PC-3 (cell line): ENCODE measurements around the gene DIP2C. TPM values are rescaled to one million over a fixed set of nuclear protein-coding genes. Genes with fewer than 3 reads are reported as not detected.
A peak's percentile ranks its signal among the peaks of the same experiment; 100 is the strongest.

Experiments
- ATAC-seq: fragments of 200-7000 bp; cut with Tn5 transposase; 2 replicates; pipeline ENCODE4 v1.9.1; 2020; ENCODE audit warnings: mild to moderate bottlenecking, moderate library complexity
- BruUV-seq: library from RNA; stranded (reverse); fragments of 400-500 nt; replicated peaks from 2 replicates; lab custom pipeline; 2021; lab: Mats Ljungman, UMichigan
- CTCF ChIA-PET: fragments of 300-600 bp; sonication (Branson Sonifier 250); formaldehyde crosslinking; loops from one replicate; lab custom pipeline; 2022; ENCODE audit warnings: antibody characterized with exemption; lab: Charles Lee
- POLR2A ChIA-PET: fragments of 300-600 bp; sonication (Branson Sonifier 250); formaldehyde crosslinking; loops from one replicate; lab custom pipeline; 2022; ENCODE audit warnings: antibody characterized with exemption; ENCODE audit not compliant: unreplicated experiment; lab: Charles Lee
- DNase-seq: peaks from one replicate; pipeline ENCODE4 v3.0.0-alpha.2; 2015
- H2AFZ ChIP-seq: fragments of 300-600 bp; sonication (generic); 2 replicates; pipeline ENCODE4 v1.6.0; 2016; ENCODE audit warnings: antibody characterized with exemption, low read length
- H3F3A ChIP-seq: fragments of 300-600 bp; sonication (generic); one replicate; pipeline ENCODE4 v1.6.0; 2017; ENCODE audit warnings: antibody characterized with exemption, low read length, control low read depth, mild to moderate bottlenecking; ENCODE audit not compliant: unreplicated experiment
- H3K27ac ChIP-seq: fragments of 300-600 bp; sonication (generic); 2 replicates; pipeline ENCODE4 v1.5.1; 2016; ENCODE audit warnings: mild to moderate bottlenecking, low read length
- H3K27me3 ChIP-seq: fragments of 300-600 bp; sonication (generic); 2 replicates; pipeline ENCODE4 v1.6.1; 2016; ENCODE audit warnings: low read length, mixed read lengths
- H3K36me3 ChIP-seq: fragments of 300-600 bp; sonication (generic); 2 replicates; pipeline ENCODE4 v1.6.1; 2016; ENCODE audit warnings: low read depth, mixed run types, low read length, mixed read lengths
- H3K4me1 ChIP-seq: fragments of 300-600 bp; sonication (generic); 2 replicates; pipeline ENCODE4 v1.5.1; 2016; ENCODE audit warnings: low read length; ENCODE audit not compliant: insufficient read depth
- H3K4me2 ChIP-seq: fragments of 300-600 bp; sonication (generic); 2 replicates; pipeline ENCODE4 v1.6.0; 2016; ENCODE audit warnings: low read length
- H3K4me3 ChIP-seq: fragments of 300-600 bp; sonication (generic); 2 replicates; pipeline ENCODE4 v1.5.1; 2016; ENCODE audit warnings: mild to moderate bottlenecking, low read length, mixed read lengths
- H3K79me2 ChIP-seq: fragments of 300-600 bp; sonication (generic); 2 replicates; pipeline ENCODE4 v1.6.1; 2017; ENCODE audit warnings: low read length, mixed read lengths
- H3K9ac ChIP-seq: fragments of 300-600 bp; sonication (generic); 2 replicates; pipeline ENCODE4 v1.6.0; 2016; ENCODE audit warnings: mild to moderate bottlenecking, low read length
- H3K9me2 ChIP-seq: fragments of 300-600 bp; sonication (generic); replicated peaks from 2 replicates; pipeline ENCODE4 v1.6.1; 2016; ENCODE audit warnings: mixed run types, low read length, mixed read lengths
- H3K9me3 ChIP-seq: fragments of 300-600 bp; sonication (generic); 2 replicates; pipeline ENCODE4 v1.6.1; 2016; ENCODE audit warnings: low read length, mixed read lengths
- H4K20me1 ChIP-seq: fragments of 300-600 bp; sonication (generic); 2 replicates; pipeline ENCODE4 v1.6.1; 2016; ENCODE audit warnings: low read length, mixed read lengths
- CTCF ChIP-seq: fragments of 300-600 bp; sonication (generic); conservative IDR thresholded peaks from 2 replicates; pipeline ENCODE4 v1.5.1; 2017; ENCODE audit warnings: antibody characterized with exemption, low read depth, mild to moderate bottlenecking, low read length
- EZH2 ChIP-seq: fragments of 300-600 bp; sonication (generic); IDR thresholded peaks from one replicate; pipeline ENCODE4 v1.6.1; 2017; ENCODE audit warnings: antibody characterized with exemption, mild to moderate bottlenecking, low read length; ENCODE audit not compliant: unreplicated experiment
- EZH2phosphoT487 ChIP-seq: fragments of 300-600 bp; sonication (generic); IDR thresholded peaks from 2 replicates; pipeline ENCODE4 v1.6.1; 2018; ENCODE audit warnings: mild to moderate bottlenecking, antibody characterized with exemption, low read length, borderline replicate concordance
- intact Hi-C: fragments of 100-400 bp; cut with micrococcal nuclease; formaldehyde crosslinking; loops from 2 replicates; pipeline ENCODE4 v1.9.0; 2023
- total RNA-seq: library from RNA; depleted of rRNA; stranded (reverse); fragments of >200 nt; gene quantifications from 2 replicates; pipeline ENCODE4 v1.2.3, GENCODE V29; 2014

DIP2C gene
- total RNA-seq, 1 experiment from 2014 or later: 3.1 TPM

GRCh38 chr10:418894-419293 lies 270.6 kb downstream of the DIP2C start:
- Histone ChIP-seq H3K9me3 (no peaks in the 10 kb centered on the region), H3K27me3 (no peaks in the 10 kb centered on the region), H3K79me2 (no peaks in the 10 kb centered on the region), H3K36me3 (no peaks in the 10 kb centered on the region), H3K4me3 (no peak overlapping the region), H3K9me2 (no peaks in the 10 kb centered on the region), H3K4me2 (no peak overlapping the region), H3F3A (no peaks in the 10 kb centered on the region), H3K27ac (no peak overlapping the region), H4K20me1 (no peaks in the 10 kb centered on the region), H2AFZ (no peak overlapping the region), H3K4me1 (no peaks in the 10 kb centered on the region), H3K9ac (no peak overlapping the region)
- no peak for ATAC-seq
- no TSS peak for BruUV-seq
- no peak for TF ChIP-seq EZH2phosphoT487
- no peak for TF ChIP-seq CTCF
- TF ChIP-seq EZH2: no peak
- DNase-seq: no peak
- intact Hi-C loops: no loop called here
- POLR2A ChIA-PET: no interaction called here
- CTCF ChIA-PET: no interaction called here

- Histone ChIP-seq H4K20me1 (no peaks in the 10 kb centered on the region), H3K9me2 (no peaks in the 10 kb centered on the region), H3K9me3 (no peaks in the 10 kb centered on the region), H3K27me3 (no peaks in the 10 kb centered on the region), H3K4me3 (no peak overlapping the region), H3K36me3 (no peaks in the 10 kb centered on the region), H3K27ac (no peak overlapping the region), H2AFZ (no peak overlapping the region), H3K4me2 (no peak overlapping the region), H3K79me2 (no peaks in the 10 kb centered on the region), H3F3A (no peaks in the 10 kb centered on the region), H3K9ac (no peak overlapping the region), H3K4me1 (no peaks in the 10 kb centered on the region)
- no peak for ATAC-seq
- intact Hi-C loops: no loop called here
- CTCF ChIA-PET: no interaction called here
- no TSS peak for BruUV-seq
- DNase-seq: no peak
- no peak for TF ChIP-seq CTCF
- no peak for TF ChIP-seq EZH2phosphoT487
- no peak for TF ChIP-seq EZH2
- POLR2A ChIA-PET: no interaction called here
These were observed 271.2 kb downstream of the DIP2C start for GRCh38 chr10:418226-418625.

GRCh38 chr10:416091-416515 lies 273.4 kb downstream of the DIP2C start:
- no peak for ATAC-seq
- H2AFZ ChIP-seq: no peak overlapping the region
- peak; percentile 20; the same call in 1 of the 2 replicates for TF ChIP-seq CTCF
- no peak for TF ChIP-seq EZH2phosphoT487
- TF ChIP-seq EZH2: no peak
- BruUV-seq: no TSS peak
- H3K79me2 ChIP-seq: no peaks in the 10 kb centered on the region
- no peaks in the 10 kb centered on the region for H3K27me3 ChIP-seq
- intact Hi-C loops: no loop called here
- H3K4me2 ChIP-seq: no peak overlapping the region
- H3K9me3 ChIP-seq: no peaks in the 10 kb centered on the region
- ChIA-PET CTCF (no interaction called here), POLR2A (no interaction called here)
- no peak overlapping the region for H3K4me3 ChIP-seq
- no peak for DNase-seq
- no peaks in the 10 kb centered on the region for H3K4me1 ChIP-seq
- no peaks in the 10 kb centered on the region for H3F3A ChIP-seq
- H4K20me1 ChIP-seq: no peaks in the 10 kb centered on the region
- no peaks in the 10 kb centered on the region for H3K9me2 ChIP-seq
- no peak overlapping the region for H3K27ac ChIP-seq
- H3K36me3 ChIP-seq: no peaks in the 10 kb centered on the region
- no peak overlapping the region for H3K9ac ChIP-seq
